Heart left ventricle (tissue), 13 donors: Measurements from ENCODE around the gene DNHD1.

ENCODE experiments used
- CTCF ChIP-seq, 12 donors: fragments of 200-600 bp; sonication (generic) in 4 of 12; IDR thresholded peaks; one replicate each; pipeline versions ENCODE4 v1.5.0 to v1.8.0; 2018 to 2022; ENCODE audit warnings: antibody characterized with exemption in 12 of 12, mild to moderate bottlenecking in 5 of 12
- POLR2A ChIP-seq, 2 donors: fragments of 450-650 bp; IDR thresholded peaks; one replicate each; pipeline ENCODE4 v1.6.1; 2017; ENCODE audit warnings: antibody characterized with exemption in 2 of 2, mild to moderate bottlenecking in 2 of 2, moderate library complexity in 2 of 2
- donor health status: ischemic (EF 13 %, LVEDD 7.1; RV severe dilation, severe dysfunction).
- donor health status: DM: no; HTN: yes; CAD: no.
- donor health status: DM: no; HTN: no; CAD: no.
- donor health status: ischemic (EF 25% LVEDD 6.9; RV normal size, moderate dysfunction).
- donor health status: ischemic (EF 25% LVEDD 5.7; RV mildly dilated, moderate dysfunction).
- donor health status: ischemic (EF 35%, LVEDD 5.7; RV mildly dilated, moderate dysfunction).
- donor health status: nonischemic (EF 11% LVEDD 7.7; RV severe dilation, severe dysfunction).
- donor health status: DM: yes; HTN: yes; CAD: no.
- donor health status: PGD.
- donor health status: ischemic (EF 29% LVEDD 5.4; RV normal size, mild dysfunction).
- donor health status: nonischemic (EF 23%, LVEDD 6.1; RV moderate dilation, normal function).

- no peak for TF ChIP-seq CTCF (IDR thresholded peaks at IDR 0.05)
- no peak for TF ChIP-seq POLR2A (IDR thresholded peaks at IDR 0.05)
Measured at GRCh38 chr11:6452219-6452618, 44.9 kb upstream of the DNHD1 start.
